ENCODE data around the gene SMYD3.

DNA sequence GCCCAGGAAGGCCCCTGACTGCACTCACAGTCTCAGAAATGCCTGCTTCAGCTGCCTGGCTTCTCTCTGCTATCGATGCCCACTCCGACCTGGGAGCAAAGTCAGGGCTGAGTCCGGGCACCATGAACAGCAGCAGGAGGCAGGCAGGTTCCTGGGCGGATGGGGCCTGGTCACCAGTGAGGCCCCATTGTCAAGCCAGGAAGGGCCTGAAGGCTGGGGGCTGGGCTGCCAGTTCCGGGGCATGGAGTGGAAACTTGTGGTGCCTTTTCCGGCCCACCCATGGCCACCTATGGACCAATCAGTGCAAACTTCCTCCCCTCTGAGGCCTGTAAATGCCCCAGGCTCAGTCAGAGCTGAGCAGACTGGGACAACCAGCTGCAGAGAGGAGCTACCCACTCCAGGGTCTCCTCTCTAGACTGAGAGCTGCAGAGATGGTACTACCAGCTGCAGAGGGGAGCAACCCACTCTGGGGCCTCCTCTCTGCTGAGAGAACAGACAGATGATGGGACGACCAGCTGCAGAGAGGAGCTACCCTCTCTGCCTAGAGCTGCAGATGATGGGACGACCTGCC, 286.5 kb downstream of the SMYD3 start:
- TF ChIP-seq, protein P1, sequence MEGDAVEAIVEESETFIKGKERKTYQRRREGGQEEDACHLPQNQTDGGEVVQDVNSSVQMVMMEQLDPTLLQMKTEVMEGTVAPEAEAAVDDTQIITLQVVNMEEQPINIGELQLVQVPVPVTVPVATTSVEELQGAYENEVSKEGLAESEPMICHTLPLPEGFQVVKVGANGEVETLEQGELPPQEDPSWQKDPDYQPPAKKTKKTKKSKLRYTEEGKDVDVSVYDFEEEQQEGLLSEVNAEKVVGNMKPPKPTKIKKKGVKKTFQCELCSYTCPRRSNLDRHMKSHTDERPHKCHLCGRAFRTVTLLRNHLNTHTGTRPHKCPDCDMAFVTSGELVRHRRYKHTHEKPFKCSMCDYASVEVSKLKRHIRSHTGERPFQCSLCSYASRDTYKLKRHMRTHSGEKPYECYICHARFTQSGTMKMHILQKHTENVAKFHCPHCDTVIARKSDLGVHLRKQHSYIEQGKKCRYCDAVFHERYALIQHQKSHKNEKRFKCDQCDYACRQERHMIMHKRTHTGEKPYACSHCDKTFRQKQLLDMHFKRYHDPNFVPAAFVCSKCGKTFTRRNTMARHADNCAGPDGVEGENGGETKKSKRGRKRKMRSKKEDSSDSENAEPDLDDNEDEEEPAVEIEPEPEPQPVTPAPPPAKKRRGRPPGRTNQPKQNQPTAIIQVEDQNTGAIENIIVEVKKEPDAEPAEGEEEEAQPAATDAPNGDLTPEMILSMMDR (conservative IDR thresholded peaks at IDR 0.05; ENCODE audit: low read length): no peak
- no peak for TF ChIP-seq EZH2phosphoT487 (IDR thresholded peaks at IDR 0.05; ENCODE audit: borderline replicate concordance)

Data from Loucy (cell line).